Hepatocyte (in vitro differentiated cells): ENCODE measurements around the gene KCNIP3.

ENCODE experiments used
- CTCF ChIP-seq: fragments of 200-600 bp; sonication (generic); IDR thresholded peaks from 2 replicates; pipeline ENCODE4 v1.5.1; 2016; ENCODE audit warnings: antibody characterized with exemption, mild to moderate bottlenecking; ENCODE audit not compliant: poor library complexity
- EZH2 ChIP-seq: fragments of 200-600 bp; sonication (generic); IDR thresholded peaks from 2 replicates; pipeline ENCODE4 v1.6.1; 2016; ENCODE audit warnings: antibody characterized with exemption, mild to moderate bottlenecking, borderline replicate concordance
- EZH2phosphoT487 ChIP-seq: fragments of 200-600 bp; sonication (generic); IDR thresholded peaks from one replicate; pipeline ENCODE4 v1.6.1; 2018; ENCODE audit warnings: antibody characterized with exemption, mild to moderate bottlenecking, low read depth, moderate library complexity; ENCODE audit not compliant: unreplicated experiment, severe bottlenecking

- TF ChIP-seq EZH2phosphoT487 (no peak), CTCF (no peak), EZH2 (no peak)
Observed at GRCh38 chr2:95328358-95329125, 31.4 kb downstream of the KCNIP3 start.
